GM19395 (cell line): ENCODE results near the gene MAGI2.

Experiments
- ATAC-seq: cut with Tn5 transposase; IDR thresholded peaks from one replicate; pipeline ENCODE4 v1.9.1; 2021; ENCODE audit warnings: mild to moderate bottlenecking, moderate library complexity; ENCODE audit not compliant: unreplicated experiment

Gene MAGI2

GRCh38 chr7:78684201-78684600 is 769.3 kb downstream of the MAGI2 start:
- ATAC-seq, result no peak

GRCh38 chr7:78683566-78683965 is 769.9 kb downstream of the MAGI2 start:
- ATAC-seq, result no peak

GRCh38 chr7:78679112-78679876 is 774.2 kb downstream of the MAGI2 start:
- ATAC-seq, result no peak

GRCh38 chr7:78677391-78677790 is 776.1 kb downstream of the MAGI2 start:
- no peak for ATAC-seq

GRCh38 chr7:78675511-78675910 is 778.0 kb downstream of the MAGI2 start:
- no peak for ATAC-seq

GRCh38 chr7:78673272-78673671 is 780.2 kb downstream of the MAGI2 start:
- no peak for ATAC-seq

GRCh38 chr7:78662939-78663338 is 790.5 kb downstream of the MAGI2 start:
- no peak for ATAC-seq

GRCh38 chr7:78649976-78650375 is 803.5 kb downstream of the MAGI2 start:
- no peak for ATAC-seq

- no peak for ATAC-seq
Measured at GRCh38 chr7:78649236-78649635, 804.2 kb downstream of the MAGI2 start.

GRCh38 chr7:78642751-78643150 is 810.7 kb downstream of the MAGI2 start:
- no peak for ATAC-seq

- no peak for ATAC-seq
Measured at GRCh38 chr7:78638364-78638763, 815.1 kb downstream of the MAGI2 start.

- ATAC-seq, result no peak
Measured at GRCh38 chr7:78636727-78637126, 816.7 kb downstream of the MAGI2 start.

- no peak for ATAC-seq
Measured at GRCh38 chr7:78635026-78635793, 818.3 kb downstream of the MAGI2 start.

GRCh38 chr7:78634093-78634492 is 819.4 kb downstream of the MAGI2 start:
- ATAC-seq, result no peak

GRCh38 chr7:78620920-78621319 is 832.5 kb downstream of the MAGI2 start:
- no peak for ATAC-seq

GRCh38 chr7:78616539-78616938 is 836.9 kb downstream of the MAGI2 start:
- ATAC-seq, result no peak

GRCh38 chr7:78609281-78609680 is 844.2 kb downstream of the MAGI2 start:
- ATAC-seq, result no peak

GRCh38 chr7:78607099-78607498 is 846.4 kb downstream of the MAGI2 start:
- no peak for ATAC-seq

GRCh38 chr7:78605119-78605518 is 848.3 kb downstream of the MAGI2 start:
- ATAC-seq, result no peak

- no peak for ATAC-seq
Measured at GRCh38 chr7:78601728-78602127, 851.7 kb downstream of the MAGI2 start.

GRCh38 chr7:78594156-78594555 is 859.3 kb downstream of the MAGI2 start:
- ATAC-seq, result no peak

GRCh38 chr7:78588393-78588792 is 865.1 kb downstream of the MAGI2 start:
- no peak for ATAC-seq
